HG02884 (cell line): ENCODE results near the gene PDLIM5.

ENCODE experiments used
- ATAC-seq: cut with Tn5 transposase; IDR thresholded peaks from one replicate; pipeline ENCODE4 v1.9.1; 2021; ENCODE audit warnings: mild to moderate bottlenecking, moderate library complexity; ENCODE audit not compliant: unreplicated experiment

PDLIM5 gene

GRCh38 chr4:94420356-94420755 lies 31.4 kb upstream of the PDLIM5 start:
- ATAC-seq: no peak

GRCh38 chr4:94426783-94427182 lies 25.0 kb upstream of the PDLIM5 start:
- no peak for ATAC-seq

- ATAC-seq: no peak
Measured at GRCh38 chr4:94428884-94429283, 22.9 kb upstream of the PDLIM5 start.

GRCh38 chr4:94430406-94430805 lies 21.3 kb upstream of the PDLIM5 start:
- no peak for ATAC-seq

- no peak for ATAC-seq
Measured at GRCh38 chr4:94431388-94431787, 20.4 kb upstream of the PDLIM5 start.

- no peak for ATAC-seq
Measured at GRCh38 chr4:94434505-94434904, 17.2 kb upstream of the PDLIM5 start.

- ATAC-seq: no peak
Measured at GRCh38 chr4:94435874-94436273, 15.9 kb upstream of the PDLIM5 start.

- no peak for ATAC-seq
Measured at GRCh38 chr4:94436512-94436911, 15.2 kb upstream of the PDLIM5 start.

GRCh38 chr4:94439606-94440005 lies 12.1 kb upstream of the PDLIM5 start:
- ATAC-seq: no peak

- ATAC-seq: no peak
Measured at GRCh38 chr4:94441838-94442237, 9.9 kb upstream of the PDLIM5 start.

GRCh38 chr4:94442251-94442650 lies 9.5 kb upstream of the PDLIM5 start:
- ATAC-seq: no peak

- ATAC-seq: no peak
Measured at GRCh38 chr4:94446386-94446785, 5.4 kb upstream of the PDLIM5 start.

- no peak for ATAC-seq
Measured at GRCh38 chr4:94447754-94448411, 3.9 kb upstream of the PDLIM5 start.

- no peak for ATAC-seq
Measured at GRCh38 chr4:94448815-94449375, 2.8 kb upstream of the PDLIM5 start.

- ATAC-seq: no peak
Measured at GRCh38 chr4:94451051-94451694, 569 bp upstream of the PDLIM5 start.

GRCh38 chr4:94452476-94453371 lies 982 bp downstream of the PDLIM5 start:
- ATAC-seq: no peak

GRCh38 chr4:94453391-94453963 lies 1.7 kb downstream of the PDLIM5 start:
- ATAC-seq: no peak

- no peak for ATAC-seq
Measured at GRCh38 chr4:94454405-94454804, 2.7 kb downstream of the PDLIM5 start.

GRCh38 chr4:94455081-94455480 lies 3.3 kb downstream of the PDLIM5 start:
- no peak for ATAC-seq

- no peak for ATAC-seq
Measured at GRCh38 chr4:94457692-94458106, 6.0 kb downstream of the PDLIM5 start.

- ATAC-seq: no peak
Measured at GRCh38 chr4:94458682-94459081, 6.9 kb downstream of the PDLIM5 start.
